ENCODE data around the gene CBX4.
A peak's percentile ranks its signal among the peaks of the same experiment; 100 is the strongest.

CBX4 gene

DNA sequence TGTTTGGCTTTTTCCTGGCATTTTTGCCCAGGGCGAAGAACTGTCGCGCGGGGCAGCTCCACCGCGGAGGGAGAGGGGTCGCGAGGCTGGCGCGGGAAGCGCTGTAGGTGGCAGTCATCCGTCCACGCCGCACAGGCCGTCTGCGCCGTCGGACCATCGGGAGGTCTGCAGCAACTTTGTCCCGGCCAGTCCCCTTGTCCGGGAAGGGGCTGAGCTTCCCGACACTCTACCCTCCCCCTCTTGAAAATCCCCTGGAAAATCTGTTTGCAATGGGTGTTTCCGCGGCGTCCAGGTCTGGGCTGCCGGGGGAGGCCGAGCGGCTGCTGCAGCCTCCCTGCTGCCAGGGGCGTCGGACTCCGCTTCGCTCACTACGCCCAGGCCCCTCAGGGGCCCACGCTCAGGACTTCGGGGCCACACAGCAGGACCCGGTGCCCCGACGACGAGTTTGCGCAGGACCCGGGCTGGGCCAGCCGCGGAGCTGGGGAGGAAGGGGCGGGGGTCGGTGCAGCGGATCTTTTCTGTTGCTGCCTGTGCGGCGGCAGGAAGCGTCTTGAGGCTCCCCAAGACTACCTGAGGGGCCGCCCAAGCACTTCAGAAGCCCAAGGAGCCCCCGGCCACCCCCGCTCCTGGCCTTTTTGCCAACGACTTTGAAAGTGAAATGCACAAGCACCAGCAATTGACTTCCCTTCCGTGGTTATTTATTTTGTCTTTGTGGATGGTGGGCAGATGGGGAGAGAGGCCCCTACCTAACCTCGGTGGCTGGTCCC, 2.3 kb upstream of the CBX4 start:
- TF ChIP-seq SIN3A (IDR thresholded peaks at IDR 0.05; ENCODE audit: borderline replicate concordance, insufficient read depth, low read length) (no peak), TAF1 (IDR thresholded peaks at IDR 0.05; ENCODE audit: borderline replicate concordance, insufficient read depth, low read length) (no peak), POLR2AphosphoS5 (IDR thresholded peaks at IDR 0.05; ENCODE audit: low read depth, low read length) (no peak), FOXP2 (optimal IDR thresholded peaks at IDR 0.05; ENCODE audit: borderline replicate concordance, extremely low read depth, extremely low read length, insufficient read depth) (no peak)
- TF ChIP-seq, protein P1, sequence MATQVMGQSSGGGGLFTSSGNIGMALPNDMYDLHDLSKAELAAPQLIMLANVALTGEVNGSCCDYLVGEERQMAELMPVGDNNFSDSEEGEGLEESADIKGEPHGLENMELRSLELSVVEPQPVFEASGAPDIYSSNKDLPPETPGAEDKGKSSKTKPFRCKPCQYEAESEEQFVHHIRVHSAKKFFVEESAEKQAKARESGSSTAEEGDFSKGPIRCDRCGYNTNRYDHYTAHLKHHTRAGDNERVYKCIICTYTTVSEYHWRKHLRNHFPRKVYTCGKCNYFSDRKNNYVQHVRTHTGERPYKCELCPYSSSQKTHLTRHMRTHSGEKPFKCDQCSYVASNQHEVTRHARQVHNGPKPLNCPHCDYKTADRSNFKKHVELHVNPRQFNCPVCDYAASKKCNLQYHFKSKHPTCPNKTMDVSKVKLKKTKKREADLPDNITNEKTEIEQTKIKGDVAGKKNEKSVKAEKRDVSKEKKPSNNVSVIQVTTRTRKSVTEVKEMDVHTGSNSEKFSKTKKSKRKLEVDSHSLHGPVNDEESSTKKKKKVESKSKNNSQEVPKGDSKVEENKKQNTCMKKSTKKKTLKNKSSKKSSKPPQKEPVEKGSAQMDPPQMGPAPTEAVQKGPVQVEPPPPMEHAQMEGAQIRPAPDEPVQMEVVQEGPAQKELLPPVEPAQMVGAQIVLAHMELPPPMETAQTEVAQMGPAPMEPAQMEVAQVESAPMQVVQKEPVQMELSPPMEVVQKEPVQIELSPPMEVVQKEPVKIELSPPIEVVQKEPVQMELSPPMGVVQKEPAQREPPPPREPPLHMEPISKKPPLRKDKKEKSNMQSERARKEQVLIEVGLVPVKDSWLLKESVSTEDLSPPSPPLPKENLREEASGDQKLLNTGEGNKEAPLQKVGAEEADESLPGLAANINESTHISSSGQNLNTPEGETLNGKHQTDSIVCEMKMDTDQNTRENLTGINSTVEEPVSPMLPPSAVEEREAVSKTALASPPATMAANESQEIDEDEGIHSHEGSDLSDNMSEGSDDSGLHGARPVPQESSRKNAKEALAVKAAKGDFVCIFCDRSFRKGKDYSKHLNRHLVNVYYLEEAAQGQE (IDR thresholded peaks at IDR 0.05; ENCODE audit: insufficient read depth in 1 of 2, low read depth in 2 of 2, low read length in 2 of 2): no peak

DNA sequence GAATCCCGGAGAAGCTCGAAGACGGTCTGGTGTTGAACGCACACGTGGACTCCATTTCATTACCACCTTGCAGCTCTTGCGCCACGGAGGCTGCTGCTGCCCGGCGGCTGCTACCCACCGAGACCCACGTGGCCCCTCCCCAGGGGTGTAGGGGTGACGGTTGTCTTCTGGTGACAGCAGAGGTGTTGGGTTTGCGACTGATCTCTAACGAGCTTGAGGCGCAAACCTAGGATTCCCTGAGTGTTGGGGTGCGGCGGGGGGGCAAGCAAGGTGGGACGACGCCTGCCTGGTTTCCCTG, 1.7 kb upstream of the CBX4 start:
- no peak for TF ChIP-seq POLR2AphosphoS5 (IDR thresholded peaks at IDR 0.05; ENCODE audit: low read depth, low read length)
- no peak for TF ChIP-seq SIN3A (IDR thresholded peaks at IDR 0.05; ENCODE audit: borderline replicate concordance, insufficient read depth, low read length)
- no peak for TF ChIP-seq FOXP2 (optimal IDR thresholded peaks at IDR 0.05; ENCODE audit: borderline replicate concordance, extremely low read depth, extremely low read length, insufficient read depth)
- no peak for TF ChIP-seq TAF1 (IDR thresholded peaks at IDR 0.05; ENCODE audit: borderline replicate concordance, insufficient read depth, low read length)

DNA sequence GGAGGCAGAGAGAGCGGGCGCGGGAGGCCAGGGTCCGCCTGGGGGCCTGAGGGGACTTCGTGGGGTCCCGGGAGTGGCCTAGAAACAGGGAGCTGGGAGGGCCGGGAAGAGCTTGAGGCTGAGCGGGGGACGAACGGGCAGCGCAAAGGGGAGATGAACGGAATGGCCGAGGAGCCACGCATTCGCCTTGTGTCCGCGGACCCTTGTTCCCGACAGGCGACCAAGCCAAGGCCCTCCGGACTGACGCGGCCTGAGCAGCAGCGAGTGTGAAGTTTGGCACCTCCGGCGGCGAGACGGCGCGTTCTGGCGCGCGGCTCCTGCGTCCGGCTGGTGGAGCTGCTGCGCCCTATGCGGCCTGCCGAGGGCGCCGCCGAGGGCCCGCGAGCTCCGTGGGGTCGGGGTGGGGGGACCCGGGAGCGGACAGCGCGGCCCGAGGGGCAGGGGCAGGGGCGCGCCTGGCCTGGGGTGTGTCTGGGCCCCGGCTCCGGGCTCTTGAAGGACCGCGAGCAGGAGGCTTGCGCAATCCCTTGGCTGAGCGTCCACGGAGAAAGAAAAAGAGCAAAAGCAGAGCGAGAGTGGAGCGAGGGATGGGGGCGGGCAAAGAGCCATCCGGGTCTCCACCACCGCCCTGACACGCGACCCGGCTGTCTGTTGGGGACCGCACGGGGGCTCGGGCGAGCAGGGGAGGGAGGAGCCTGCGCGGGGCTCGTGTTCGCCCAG, 1.2 kb upstream of the CBX4 start:
- TF ChIP-seq FOXP2 (optimal IDR thresholded peaks at IDR 0.05; ENCODE audit: borderline replicate concordance, extremely low read depth, extremely low read length, insufficient read depth): no peak
- no peak for TF ChIP-seq POLR2AphosphoS5 (IDR thresholded peaks at IDR 0.05; ENCODE audit: low read depth, low read length)
- TF ChIP-seq SIN3A (IDR thresholded peaks at IDR 0.05; ENCODE audit: borderline replicate concordance, insufficient read depth, low read length): no peak
- TF ChIP-seq TAF1 (IDR thresholded peaks at IDR 0.05; ENCODE audit: borderline replicate concordance, insufficient read depth, low read length): no peak
- TF ChIP-seq, protein P1 (IDR thresholded peaks at IDR 0.05; ENCODE audit: insufficient read depth in 1 of 2, low read depth in 2 of 2, low read length in 2 of 2): no peak

DNA sequence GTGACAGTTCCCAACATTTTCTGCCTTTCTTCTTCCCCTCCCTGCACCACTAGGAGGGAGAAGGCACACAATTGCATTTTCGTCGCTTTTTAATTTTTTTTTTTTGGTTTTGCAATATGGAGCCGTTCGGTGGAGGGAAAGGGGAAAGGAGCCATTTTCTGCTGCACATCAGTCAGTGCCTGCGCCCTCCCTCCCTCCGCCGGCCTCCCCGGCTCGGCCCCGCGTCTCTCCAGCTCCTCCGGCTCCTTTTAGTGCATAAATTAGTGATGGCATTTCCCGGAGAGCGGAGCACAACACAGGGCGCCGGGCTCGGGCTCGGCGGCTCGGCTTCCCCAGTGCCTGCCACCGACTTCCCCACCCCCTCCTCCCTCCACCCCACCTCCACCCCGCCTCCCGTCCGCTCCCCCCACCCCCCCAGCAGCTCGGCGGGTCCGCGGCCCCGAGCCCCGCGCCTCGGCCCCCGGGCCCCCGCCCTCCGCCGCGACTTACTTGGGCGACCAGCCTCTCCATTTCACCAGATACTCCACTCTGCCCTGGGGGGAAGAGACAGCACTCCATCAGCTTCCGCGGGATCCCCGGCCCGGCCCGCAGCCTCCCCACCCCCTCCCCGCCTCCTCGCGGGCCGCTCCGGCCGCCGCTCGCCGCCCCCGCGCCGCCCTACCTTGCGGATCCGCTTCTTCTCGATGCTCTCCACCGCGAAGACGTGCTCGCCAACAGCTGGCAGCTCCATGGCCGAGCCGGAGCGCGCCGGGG, 542 bp downstream of the CBX4 start:
- TF ChIP-seq, protein P1 (IDR thresholded peaks at IDR 0.05; ENCODE audit: insufficient read depth in 1 of 2, low read depth in 2 of 2, low read length in 2 of 2): 0 out of 4 replicates have a peak, but pooled peaks of 1 of the 2 experiments have one; percentile 8
- no peak for TF ChIP-seq POLR2AphosphoS5 (IDR thresholded peaks at IDR 0.05; ENCODE audit: low read depth, low read length)

DNA sequence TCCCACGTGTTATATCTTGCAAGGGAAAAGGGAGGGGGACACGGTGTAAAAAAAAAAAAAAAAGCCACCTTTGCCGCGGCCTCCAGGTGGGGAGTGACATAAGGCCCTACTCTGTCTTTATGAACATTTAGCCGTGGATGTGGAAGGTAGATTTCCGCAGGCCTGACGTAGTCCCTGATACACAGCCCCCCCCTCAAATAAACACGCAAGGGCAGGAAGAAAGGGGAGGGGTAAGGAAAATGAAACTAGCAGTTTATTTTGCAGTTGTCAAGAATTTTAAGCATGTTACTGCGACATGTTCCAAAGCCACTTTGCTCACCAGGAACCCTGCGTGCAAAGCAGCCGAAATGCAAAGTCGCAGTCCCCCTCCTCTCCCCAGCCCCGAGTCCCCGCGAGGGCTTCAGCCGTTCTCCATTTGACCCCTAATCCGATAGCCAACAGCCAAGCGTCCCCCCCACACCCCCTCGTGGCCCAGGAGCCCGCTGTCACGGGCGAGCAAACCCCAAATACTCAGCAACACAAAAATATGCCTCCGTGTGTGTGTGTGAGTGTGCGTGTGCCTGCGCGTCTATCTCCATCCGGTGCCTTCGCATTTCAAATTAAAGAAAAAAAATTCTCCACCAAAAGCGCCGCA, 1.2 kb downstream of the CBX4 start:
- no peak for TF ChIP-seq FOXP2 (optimal IDR thresholded peaks at IDR 0.05; ENCODE audit: borderline replicate concordance, extremely low read depth, extremely low read length, insufficient read depth)
- no peak for TF ChIP-seq POLR2AphosphoS5 (IDR thresholded peaks at IDR 0.05; ENCODE audit: low read depth, low read length)
- TF ChIP-seq TAF1 (IDR thresholded peaks at IDR 0.05; ENCODE audit: borderline replicate concordance, insufficient read depth, low read length): no peak
